NCI-H1105 treated with DMSO at 0.1 percent for 48 hours (cell line): ENCODE data around the gene BARHL1.

Experiments used
- DNase-seq: peaks from one replicate; lab custom pipeline; 2025; lab: John Stamatoyannopoulos, UW

BARHL1 gene

GRCh38 chr9:132615774-132616173 lies 33.4 kb downstream of the BARHL1 start:
- DNase-seq, result no peak

- DNase-seq, result no peak
Observed at GRCh38 chr9:132616725-132617124, 34.3 kb downstream of the BARHL1 start.

DNA sequence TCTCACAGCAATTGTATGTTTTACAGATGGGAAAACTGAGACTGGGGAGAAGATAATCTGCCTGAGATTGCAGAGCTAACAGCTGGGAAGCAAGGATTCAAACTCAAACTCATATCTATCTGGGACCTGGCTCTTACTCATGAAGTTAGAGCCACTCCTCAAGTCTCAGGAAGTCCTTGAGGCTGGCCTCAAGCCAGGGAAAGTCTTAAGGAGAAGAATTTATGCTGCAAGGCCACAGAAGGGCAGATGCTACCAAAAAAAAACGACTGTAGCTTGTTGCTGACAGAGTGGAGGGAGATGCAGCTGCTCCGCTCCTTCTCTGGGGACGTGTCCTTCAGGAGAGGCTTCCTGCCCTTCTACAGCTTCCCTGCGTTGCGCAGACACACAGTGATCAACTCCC lies 39.8 kb downstream of the BARHL1 start:
- no peak for DNase-seq

DNA sequence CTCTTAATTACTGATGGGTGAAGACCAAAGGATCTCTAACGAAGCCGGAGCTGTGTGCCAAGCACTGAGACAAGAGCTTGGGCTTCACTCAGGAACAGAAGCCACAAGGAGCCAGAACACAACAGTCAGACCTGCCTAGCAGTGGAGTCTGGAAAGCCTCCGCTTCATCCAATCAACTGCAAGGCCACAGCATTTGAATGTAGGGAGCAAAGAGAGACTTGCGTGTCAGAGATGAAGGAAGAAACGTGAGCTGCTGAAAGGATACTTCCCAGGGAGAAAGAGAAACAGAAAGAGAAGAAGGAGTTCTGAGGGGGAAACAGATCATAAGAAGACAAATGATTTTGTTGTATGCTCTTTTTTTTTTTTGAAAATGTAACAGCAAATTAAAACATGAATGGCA lies 43.9 kb downstream of the BARHL1 start:
- DNase-seq, result no peak

DNA sequence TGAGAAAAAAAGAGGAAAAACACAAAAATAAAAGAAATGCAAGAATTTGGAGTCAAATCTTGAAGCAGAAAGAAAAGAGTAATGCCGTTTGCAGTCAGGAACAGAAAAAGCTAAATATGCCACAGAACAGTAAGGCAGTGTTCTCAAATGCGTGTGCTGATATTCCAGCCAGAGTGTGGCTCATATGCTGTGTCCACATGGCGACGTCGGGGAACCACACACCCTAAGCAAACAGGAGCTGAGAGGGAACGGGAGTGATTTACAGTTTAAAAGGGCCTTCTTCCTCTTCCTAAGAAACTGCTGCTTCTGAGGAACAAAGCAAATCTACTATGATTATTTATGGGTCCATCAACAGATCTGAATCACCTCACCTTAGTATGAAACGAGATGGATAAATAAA lies 44.7 kb downstream of the BARHL1 start:
- no peak for DNase-seq

GRCh38 chr9:132627594-132627993 lies 45.2 kb downstream of the BARHL1 start:
- no peak for DNase-seq

DNA sequence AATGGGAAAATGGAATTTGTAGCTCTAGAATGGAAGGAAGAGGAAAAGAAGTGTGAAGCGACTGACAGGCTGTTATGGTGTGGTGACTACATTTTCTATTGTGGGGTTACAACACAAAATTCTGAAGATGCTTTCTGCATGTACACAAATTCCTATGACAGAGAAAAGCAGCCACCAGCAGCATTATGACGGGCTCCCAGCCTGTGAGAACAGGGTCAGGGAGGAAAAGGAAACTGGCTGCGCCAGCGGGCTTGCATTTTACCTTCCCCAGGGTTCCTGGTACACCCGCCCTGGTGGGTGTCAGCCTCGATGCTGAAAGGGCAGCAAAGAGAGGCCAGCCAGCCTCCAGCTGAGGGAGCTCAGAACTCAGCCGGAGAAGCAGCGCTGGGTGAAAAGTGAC lies 46.3 kb downstream of the BARHL1 start:
- DNase-seq, result no peak

DNA sequence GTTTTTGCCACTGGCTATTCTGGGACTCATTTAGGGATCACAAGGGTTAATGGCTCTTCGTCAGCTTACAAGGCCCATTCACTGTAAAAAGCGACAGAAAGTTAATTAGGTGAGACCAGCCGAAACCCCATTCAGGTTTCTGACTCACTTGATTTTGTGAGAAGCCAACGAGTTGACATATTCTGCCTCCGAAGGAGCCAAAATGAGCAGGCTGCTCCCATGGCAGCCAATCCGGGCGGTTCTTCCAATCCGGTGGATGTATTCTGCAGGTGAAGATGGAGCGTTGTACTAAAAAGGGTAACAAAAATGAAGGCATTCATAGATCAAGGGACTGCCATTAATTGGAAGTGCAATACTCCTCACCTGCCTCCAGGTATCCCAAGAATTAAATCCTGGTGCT lies 47.7 kb downstream of the BARHL1 start:
- DNase-seq, result no peak

DNA sequence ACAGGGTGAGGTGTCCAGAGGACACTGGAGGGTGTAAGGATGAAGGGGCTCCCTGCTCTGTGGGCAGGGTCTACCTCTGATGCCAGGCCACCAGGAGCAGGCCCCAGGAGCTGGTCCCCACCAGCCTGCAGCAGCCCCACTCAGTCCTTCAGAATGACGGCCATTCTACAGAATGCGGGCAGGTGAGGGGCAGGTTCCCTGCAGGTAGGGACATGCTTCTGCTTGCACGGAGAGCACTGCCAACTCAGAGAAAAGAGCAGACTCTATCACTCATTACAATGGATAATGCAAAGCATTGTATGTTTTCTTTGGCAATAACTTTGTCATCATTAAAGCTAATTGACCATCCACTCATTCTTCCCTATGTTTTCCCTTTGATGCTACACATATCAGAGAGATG lies 48.4 kb downstream of the BARHL1 start:
- peak; percentile 44 for DNase-seq

DNA sequence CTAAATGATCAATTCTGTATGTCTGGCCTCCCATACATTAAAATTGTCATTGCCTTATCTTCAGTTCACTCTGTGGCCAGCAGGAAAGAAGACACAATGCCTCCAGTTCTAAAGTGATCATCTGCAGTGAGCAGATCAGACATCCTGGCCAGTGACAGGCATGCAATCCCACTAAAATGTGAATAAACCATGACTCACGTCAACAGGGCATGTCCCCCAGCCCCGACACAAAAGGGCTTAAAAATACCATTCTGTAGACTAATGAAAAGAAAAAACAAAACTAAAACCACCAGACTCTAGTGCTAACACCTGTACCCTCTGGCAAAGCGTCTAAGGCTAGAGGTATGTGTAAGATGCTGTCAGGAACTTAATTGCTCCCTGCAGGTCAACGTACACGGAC lies 48.9 kb downstream of the BARHL1 start:
- no peak for DNase-seq

- DNase-seq, result no peak
Observed at GRCh38 chr9:132631685-132632084, 49.3 kb downstream of the BARHL1 start.

- no peak for DNase-seq
Observed at GRCh38 chr9:132632413-132633129, 50.2 kb downstream of the BARHL1 start.

DNA sequence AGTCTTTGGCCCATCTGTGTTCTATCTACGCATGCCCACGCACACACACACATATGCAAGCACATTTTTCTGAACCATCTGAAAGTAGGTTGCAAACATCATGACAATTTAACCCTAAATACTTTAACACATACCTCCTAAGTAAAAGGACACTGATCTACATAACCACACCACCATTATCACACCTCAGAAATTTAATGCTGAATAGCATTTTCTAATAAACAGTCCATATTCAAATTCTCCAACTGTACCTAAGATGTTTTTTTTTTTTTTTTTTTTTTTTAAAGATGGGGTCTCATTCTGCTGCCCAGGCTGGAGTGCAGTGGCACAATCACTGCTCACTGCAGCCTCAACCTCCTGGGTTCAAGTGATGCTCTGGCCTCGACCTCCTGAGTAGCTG lies 51.9 kb downstream of the BARHL1 start:
- DNase-seq, result no peak

DNA sequence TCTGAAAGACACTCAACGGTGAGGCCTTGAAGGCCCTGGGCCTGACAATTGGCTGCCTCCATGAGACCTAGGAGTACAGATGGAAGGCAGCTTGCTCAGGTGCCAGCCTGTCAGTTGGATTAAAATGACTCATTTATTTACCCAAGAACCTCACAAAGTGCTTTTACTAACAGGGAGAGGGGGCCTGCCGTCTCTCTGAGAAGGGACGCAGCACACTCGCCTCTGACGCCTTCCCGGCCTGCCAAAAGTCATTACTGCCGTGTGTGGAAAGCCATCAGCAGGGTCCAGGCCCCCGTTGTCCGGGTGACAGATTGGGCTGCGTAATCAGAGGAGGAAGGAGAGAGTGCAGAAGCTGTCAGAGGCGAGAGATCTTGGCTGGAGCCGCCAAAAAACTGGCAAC lies 54.9 kb downstream of the BARHL1 start:
- DNase-seq, result peak; percentile 90

DNA sequence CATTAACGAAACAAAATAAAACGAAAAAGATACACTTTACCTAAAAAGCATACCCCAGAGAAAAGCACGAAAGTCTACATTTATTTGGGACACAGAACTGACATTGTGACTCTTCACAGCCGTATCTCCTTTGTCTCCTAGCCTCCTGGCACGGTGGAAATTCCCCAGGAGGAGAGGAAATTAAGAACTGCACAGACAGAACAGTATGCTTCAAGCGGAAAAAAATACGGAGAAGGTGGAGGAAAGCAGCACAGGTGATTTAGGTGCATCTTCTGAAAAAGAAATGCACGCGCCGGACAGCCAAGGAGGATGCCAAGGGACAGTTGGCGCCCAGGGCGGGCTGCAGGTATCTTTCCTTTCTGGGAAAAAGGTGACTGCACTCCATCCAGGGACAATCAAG lies 55.4 kb downstream of the BARHL1 start:
- peak; percentile 54 for DNase-seq

DNA sequence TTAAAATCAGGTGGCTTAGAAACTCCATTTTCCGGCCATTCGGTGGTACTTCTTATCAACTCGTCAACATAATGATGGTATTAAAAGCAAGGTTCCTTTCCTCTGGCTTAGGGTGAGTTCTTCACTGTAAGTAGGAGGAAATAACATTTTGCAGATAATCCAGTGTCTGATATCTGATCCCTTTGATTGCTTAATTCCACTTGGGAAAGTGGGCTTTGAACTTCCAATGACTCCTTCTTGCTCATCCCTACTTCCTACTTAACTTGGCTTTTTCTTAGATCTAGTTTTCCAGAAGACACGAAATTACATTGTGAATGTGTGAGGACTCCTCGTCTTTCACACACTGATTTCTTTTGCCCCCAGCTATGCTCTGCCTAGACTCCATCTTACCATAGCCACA lies 55.8 kb downstream of the BARHL1 start:
- DNase-seq, result no peak

DNA sequence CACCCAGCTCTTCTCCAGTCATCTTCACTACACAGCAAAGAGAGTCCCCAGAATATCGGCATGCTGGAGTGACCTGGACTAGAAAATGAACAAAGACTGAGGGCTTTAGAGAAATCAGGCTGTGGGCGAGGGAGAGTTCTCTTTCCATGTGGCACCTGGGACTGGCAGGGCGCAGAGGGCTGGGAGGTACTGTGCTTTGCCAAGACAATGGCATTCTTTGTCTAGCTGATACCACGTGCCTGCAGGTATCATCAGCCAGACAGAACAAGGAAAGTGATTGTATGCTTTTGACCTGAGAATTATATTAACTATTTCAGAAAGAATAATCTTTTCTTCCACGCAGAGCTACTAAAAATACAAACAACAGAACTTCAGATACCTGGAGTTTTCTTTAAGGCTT lies 56.9 kb downstream of the BARHL1 start:
- no peak for DNase-seq
